HG03064 (cell line): ENCODE measurements around the gene TM4SF1.

Experiments
- ATAC-seq: cut with Tn5 transposase; IDR thresholded peaks from one replicate; pipeline ENCODE4 v1.9.1; 2021; ENCODE audit warnings: low read depth; ENCODE audit not compliant: unreplicated experiment

The TM4SF1 gene

GRCh38 chr3:149375501-149376196 is 1.8 kb downstream of the TM4SF1 start:
- no peak for ATAC-seq

- ATAC-seq, result no peak
These were observed 2.5 kb downstream of the TM4SF1 start for GRCh38 chr3:149374793-149375500.

- no peak for ATAC-seq
These were observed 3.1 kb downstream of the TM4SF1 start for GRCh38 chr3:149374391-149374790.

- no peak for ATAC-seq
These were observed 4.0 kb downstream of the TM4SF1 start for GRCh38 chr3:149373235-149374125.

- ATAC-seq, result no peak
These were observed 5.7 kb downstream of the TM4SF1 start for GRCh38 chr3:149371723-149372114.

- no peak for ATAC-seq
These were observed 6.3 kb downstream of the TM4SF1 start for GRCh38 chr3:149371001-149371722.

- no peak for ATAC-seq
These were observed 7.2 kb downstream of the TM4SF1 start for GRCh38 chr3:149369991-149370866.

GRCh38 chr3:149368674-149369497 is 8.6 kb downstream of the TM4SF1 start:
- ATAC-seq, result no peak

- ATAC-seq, result no peak
These were observed 9.2 kb downstream of the TM4SF1 start for GRCh38 chr3:149368201-149368673.

GRCh38 chr3:149366941-149367840 is 10.3 kb downstream of the TM4SF1 start:
- no peak for ATAC-seq

- ATAC-seq, result no peak
These were observed 11.4 kb downstream of the TM4SF1 start for GRCh38 chr3:149366031-149366430.

- ATAC-seq, result no peak
These were observed 12.8 kb downstream of the TM4SF1 start for GRCh38 chr3:149364624-149365023.

- ATAC-seq, result no peak
These were observed 14.4 kb downstream of the TM4SF1 start for GRCh38 chr3:149363053-149363452.

- ATAC-seq, result no peak
These were observed 15.1 kb downstream of the TM4SF1 start for GRCh38 chr3:149362366-149362765.

GRCh38 chr3:149356630-149357029 is 20.8 kb downstream of the TM4SF1 start:
- no peak for ATAC-seq

GRCh38 chr3:149356044-149356592 is 21.3 kb downstream of the TM4SF1 start:
- no peak for ATAC-seq

GRCh38 chr3:149353581-149354184 is 23.8 kb downstream of the TM4SF1 start:
- ATAC-seq, result no peak
